ENCODE measurements around the gene PLIN3.
"Not testable (repeated sequence)": the region's sequence is repeated elsewhere in the genome, so short reads cannot be mapped to it uniquely, and the experiment has no call there.

The PLIN3 gene

DNA sequence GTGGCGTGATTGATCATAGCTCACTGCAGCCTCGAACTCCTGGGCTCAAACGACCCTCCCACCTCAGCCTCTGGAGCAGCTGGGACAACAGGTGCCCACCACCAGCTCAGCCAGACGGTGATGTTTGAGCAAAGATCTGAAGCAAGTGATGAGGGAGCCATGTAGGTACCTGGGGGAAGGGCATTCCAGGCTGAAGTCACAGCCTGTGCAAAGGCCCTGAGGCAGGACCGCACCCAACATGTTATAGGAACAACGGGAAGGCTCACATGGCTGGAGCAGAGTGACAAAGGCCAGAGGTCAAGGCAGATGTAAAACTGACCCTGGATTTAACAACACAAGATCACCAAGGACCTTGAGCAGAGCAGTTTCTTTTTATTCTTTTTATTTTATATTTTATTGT is 61.1 kb downstream of the PLIN3 start:
- no peak for DNase-seq

- not testable (repeated sequence) for DNase-seq
Measured at GRCh38 chr19:4805140-4805539, 62.3 kb downstream of the PLIN3 start.

GRCh38 chr19:4803736-4804695 is 63.5 kb downstream of the PLIN3 start:
- peak in 3 of 4 experiments; percentile 41 to 54 (median 43) for DNase-seq

GRCh38 chr19:4802711-4803110 is 64.8 kb downstream of the PLIN3 start:
- no peak for DNase-seq

DNA sequence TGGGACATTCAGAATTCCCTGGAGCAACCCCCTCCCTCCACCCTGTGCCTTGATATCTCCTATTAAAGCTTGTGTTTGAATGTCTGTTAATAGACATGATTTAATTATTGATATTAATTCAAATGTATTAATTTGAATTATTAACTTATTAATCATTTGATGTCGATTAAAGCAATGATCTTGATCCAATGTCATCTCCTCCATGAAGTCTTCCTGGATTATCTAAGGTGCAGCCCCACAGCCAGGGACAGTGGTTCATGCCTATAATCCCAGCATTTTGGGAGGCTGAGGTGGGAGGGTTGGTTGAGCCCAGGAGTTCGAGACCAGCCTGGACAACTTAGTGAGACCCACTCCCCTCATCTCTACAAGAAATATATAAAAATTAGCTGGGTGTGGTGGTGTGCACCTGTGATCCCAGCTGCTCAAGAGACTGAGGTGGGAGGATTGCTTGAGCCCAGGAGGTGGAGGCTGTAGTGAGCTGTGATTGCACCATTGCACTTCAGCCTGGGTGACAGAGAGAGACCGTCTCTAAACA is 66.3 kb downstream of the PLIN3 start:
- DNase-seq = no peak

DNA sequence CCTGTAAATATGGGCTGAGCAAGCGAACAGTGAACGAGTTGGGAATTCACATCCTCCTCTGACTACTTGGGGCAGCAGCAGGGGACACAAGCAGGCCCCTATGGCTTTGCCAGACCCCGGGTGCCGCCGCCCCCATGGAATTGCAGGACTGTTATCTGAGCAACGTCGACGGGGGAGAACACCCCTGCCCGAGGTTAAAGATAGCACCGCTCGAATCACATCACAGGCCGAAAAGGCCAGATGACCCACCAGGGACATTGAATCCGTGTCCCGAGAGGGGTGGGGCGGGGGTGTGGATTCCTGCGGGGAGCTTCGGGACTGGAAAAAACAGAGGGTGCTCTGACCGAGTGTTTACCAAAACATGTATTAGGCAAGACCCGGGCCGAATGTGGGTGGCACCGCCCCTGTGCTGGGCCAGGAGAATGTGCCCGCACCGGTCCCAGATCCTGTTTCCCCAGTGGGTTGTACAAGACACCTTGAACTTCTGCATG is 66.8 kb downstream of the PLIN3 start:
- no peak for DNase-seq

GRCh38 chr19:4795400-4795799 is 72.1 kb downstream of the PLIN3 start:
- no peak for DNase-seq

GRCh38 chr19:4794971-4795370 is 72.5 kb downstream of the PLIN3 start:
- no peak for DNase-seq

GRCh38 chr19:4793278-4793677 is 74.2 kb downstream of the PLIN3 start:
- not testable (repeated sequence) for DNase-seq

GRCh38 chr19:4792866-4793195 is 74.6 kb downstream of the PLIN3 start:
- DNase-seq = not testable (repeated sequence)

- DNase-seq = not testable (repeated sequence)
Measured at GRCh38 chr19:4792019-4792865, 75.2 kb downstream of the PLIN3 start.

- peak; percentile 99 to 100 (median 99) for DNase-seq
Measured at GRCh38 chr19:4791183-4792018, 76.1 kb downstream of the PLIN3 start, which contains the start of gene FEM1A. FEM1A (plus strand) TSS chr19:4791734; CDS start chr19:4791855, 121 bp downstream.
